ENCODE measurements around the gene XIRP1. TPM values are rescaled to one million over a fixed set of nuclear protein-coding genes. Genes with fewer than 3 reads are reported as not detected.

Gene XIRP1
- total and polyA plus RNA-seq, 2 of the 13 experiments (the other 11 are each of a cell fraction or from before 2014, with no cell fraction given): not detected

DNA sequence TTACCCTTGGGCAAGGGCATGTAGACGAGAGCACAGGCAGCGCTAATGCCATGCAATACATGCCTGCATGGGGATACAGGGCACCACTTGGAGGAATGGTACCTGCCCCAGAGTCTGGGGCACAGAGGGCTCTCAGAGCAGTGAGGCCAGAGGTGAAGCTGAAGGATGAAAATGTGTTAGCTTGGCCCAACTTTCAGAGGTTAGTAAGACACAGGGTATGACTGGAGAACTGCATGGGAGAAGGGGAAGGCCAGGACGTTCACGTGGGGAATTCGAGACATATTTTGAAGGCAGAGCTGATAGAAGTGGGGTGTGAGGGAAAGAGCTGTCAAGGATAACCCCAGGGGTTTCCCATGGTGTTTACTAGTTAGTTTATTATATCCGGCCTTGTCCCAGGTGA is 58.6 kb downstream of the XIRP1 start (continued):
- TF ChIP-seq, protein P1, sequence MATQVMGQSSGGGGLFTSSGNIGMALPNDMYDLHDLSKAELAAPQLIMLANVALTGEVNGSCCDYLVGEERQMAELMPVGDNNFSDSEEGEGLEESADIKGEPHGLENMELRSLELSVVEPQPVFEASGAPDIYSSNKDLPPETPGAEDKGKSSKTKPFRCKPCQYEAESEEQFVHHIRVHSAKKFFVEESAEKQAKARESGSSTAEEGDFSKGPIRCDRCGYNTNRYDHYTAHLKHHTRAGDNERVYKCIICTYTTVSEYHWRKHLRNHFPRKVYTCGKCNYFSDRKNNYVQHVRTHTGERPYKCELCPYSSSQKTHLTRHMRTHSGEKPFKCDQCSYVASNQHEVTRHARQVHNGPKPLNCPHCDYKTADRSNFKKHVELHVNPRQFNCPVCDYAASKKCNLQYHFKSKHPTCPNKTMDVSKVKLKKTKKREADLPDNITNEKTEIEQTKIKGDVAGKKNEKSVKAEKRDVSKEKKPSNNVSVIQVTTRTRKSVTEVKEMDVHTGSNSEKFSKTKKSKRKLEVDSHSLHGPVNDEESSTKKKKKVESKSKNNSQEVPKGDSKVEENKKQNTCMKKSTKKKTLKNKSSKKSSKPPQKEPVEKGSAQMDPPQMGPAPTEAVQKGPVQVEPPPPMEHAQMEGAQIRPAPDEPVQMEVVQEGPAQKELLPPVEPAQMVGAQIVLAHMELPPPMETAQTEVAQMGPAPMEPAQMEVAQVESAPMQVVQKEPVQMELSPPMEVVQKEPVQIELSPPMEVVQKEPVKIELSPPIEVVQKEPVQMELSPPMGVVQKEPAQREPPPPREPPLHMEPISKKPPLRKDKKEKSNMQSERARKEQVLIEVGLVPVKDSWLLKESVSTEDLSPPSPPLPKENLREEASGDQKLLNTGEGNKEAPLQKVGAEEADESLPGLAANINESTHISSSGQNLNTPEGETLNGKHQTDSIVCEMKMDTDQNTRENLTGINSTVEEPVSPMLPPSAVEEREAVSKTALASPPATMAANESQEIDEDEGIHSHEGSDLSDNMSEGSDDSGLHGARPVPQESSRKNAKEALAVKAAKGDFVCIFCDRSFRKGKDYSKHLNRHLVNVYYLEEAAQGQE (IDR thresholded peaks at IDR 0.05; ENCODE audit: borderline replicate concordance in 1 of 2, low read depth in 1 of 2, low read length in 2 of 2): no peak
- TF ChIP-seq, protein P2, sequence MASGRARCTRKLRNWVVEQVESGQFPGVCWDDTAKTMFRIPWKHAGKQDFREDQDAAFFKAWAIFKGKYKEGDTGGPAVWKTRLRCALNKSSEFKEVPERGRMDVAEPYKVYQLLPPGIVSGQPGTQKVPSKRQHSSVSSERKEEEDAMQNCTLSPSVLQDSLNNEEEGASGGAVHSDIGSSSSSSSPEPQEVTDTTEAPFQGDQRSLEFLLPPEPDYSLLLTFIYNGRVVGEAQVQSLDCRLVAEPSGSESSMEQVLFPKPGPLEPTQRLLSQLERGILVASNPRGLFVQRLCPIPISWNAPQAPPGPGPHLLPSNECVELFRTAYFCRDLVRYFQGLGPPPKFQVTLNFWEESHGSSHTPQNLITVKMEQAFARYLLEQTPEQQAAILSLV (CRISPR knock-in tag; IDR thresholded peaks at IDR 0.05; ENCODE audit: borderline replicate concordance): no peak
- TF ChIP-seq ZMAT3 (CRISPR knock-in tag; conservative IDR thresholded peaks at IDR 0.05): no peak
- TF ChIP-seq ZNF790 (CRISPR knock-in tag; IDR thresholded peaks at IDR 0.05; ENCODE audit: borderline replicate concordance): no peak
- no peak for TF ChIP-seq ZKSCAN8 (CRISPR knock-in tag; IDR thresholded peaks at IDR 0.05; ENCODE audit: borderline replicate concordance)
- no peak for TF ChIP-seq ZNF296 (CRISPR knock-in tag; conservative IDR thresholded peaks at IDR 0.05)
- no peak for TF ChIP-seq NPAS2 (CRISPR knock-in tag; IDR thresholded peaks at IDR 0.05; ENCODE audit: borderline replicate concordance)

Small RNA genes within 50 kb of the gene (microRNA-seq; reads per million reads assigned to microRNA genes)
- gene MIR6822: not detected

Small RNA genes within 50 kb of the gene (small RNA-seq; reads per million reads assigned to genes)
- gene RF00017 (ENCODE audit: insufficient read depth in 2 of 3, insufficient read length in 3 of 3, low read depth in 2 of 3, low replicate concordance in 1 of 3): 0 reads per million in 3 experiments

Other genes with a start within 250 kb of the XIRP1 start
- gene SCN11A, start 140.7 kb downstream of the XIRP1 start, total RNA-seq (2016; rRNA removed; fragmentation: Illumina TruSeq; extraction: Trizol): 0.02 TPM in 1 of 2 replicates, not detected in the other
- gene SCN11A, start 140.7 kb downstream of the XIRP1 start, polyA plus RNA-seq (2011; rRNA removed): 0.11 and 0.13 TPM in 2 replicates
- 29.2 and 67.6 TPM in 2 replicates for gene WDR48, start 140.6 kb downstream of the XIRP1 start, total RNA-seq (2016; rRNA removed; fragmentation: Illumina TruSeq; extraction: Trizol)
- gene WDR48, start 140.6 kb downstream of the XIRP1 start, polyA plus RNA-seq (2011; rRNA removed): 25.9 and 31.2 TPM in 2 replicates
- gene GORASP1, start 85.0 kb downstream of the XIRP1 start, total RNA-seq (2016; rRNA removed; fragmentation: Illumina TruSeq; extraction: Trizol): 27.0 and 36.4 TPM in 2 replicates
- gene GORASP1, start 85.0 kb downstream of the XIRP1 start, polyA plus RNA-seq (2011; rRNA removed): 39.8 and 41.6 TPM in 2 replicates
- gene TTC21A, start 84.9 kb downstream of the XIRP1 start, total RNA-seq (2016; rRNA removed; fragmentation: Illumina TruSeq; extraction: Trizol): 0.31 and 0.39 TPM in 2 replicates
- 1.5 and 1.6 TPM in 2 replicates for gene TTC21A, start 84.9 kb downstream of the XIRP1 start, polyA plus RNA-seq (2011; rRNA removed)
- 9.3 and 10.8 TPM in 2 replicates for gene CSRNP1, start 39.0 kb downstream of the XIRP1 start, total RNA-seq (2016; rRNA removed; fragmentation: Illumina TruSeq; extraction: Trizol)
- 11.3 and 13.1 TPM in 2 replicates for gene CSRNP1, start 39.0 kb downstream of the XIRP1 start, polyA plus RNA-seq (2011; rRNA removed)
- not detected in 2 replicates for gene CX3CR1, start 87.4 kb upstream of the XIRP1 start, total RNA-seq (2016; rRNA removed; fragmentation: Illumina TruSeq; extraction: Trizol)
- not detected in 2 replicates for gene CX3CR1, start 87.4 kb upstream of the XIRP1 start, polyA plus RNA-seq (2011; rRNA removed)
- gene CCR8, start 137.1 kb upstream of the XIRP1 start, total RNA-seq (2016; rRNA removed; fragmentation: Illumina TruSeq; extraction: Trizol): not detected in 2 replicates
- gene CCR8, start 137.1 kb upstream of the XIRP1 start, polyA plus RNA-seq (2011; rRNA removed): not detected in 2 replicates
- 32.5 and 33.7 TPM in 2 replicates for gene SLC25A38, start 190.8 kb upstream of the XIRP1 start, total RNA-seq (2016; rRNA removed; fragmentation: Illumina TruSeq; extraction: Trizol)
- gene SLC25A38, start 190.8 kb upstream of the XIRP1 start, polyA plus RNA-seq (2011; rRNA removed): 32.3 and 35.4 TPM in 2 replicates
- gene RPSA, start 214.1 kb upstream of the XIRP1 start, total RNA-seq (2016; rRNA removed; fragmentation: Illumina TruSeq; extraction: Trizol): 1,683 and 1,960 TPM in 2 replicates
- 2,662 and 3,226 TPM in 2 replicates for gene RPSA, start 214.1 kb upstream of the XIRP1 start, polyA plus RNA-seq (2011; rRNA removed)